Rectal smooth muscle tissue (tissue), 1 donor: ENCODE data around the gene KIR2DL1.
"Not testable (repeated sequence)": the region's sequence is repeated elsewhere in the genome, so short reads cannot be mapped to it uniquely, and the experiment has no call there.

Experiments used
- H3K27ac ChIP-seq: one replicate; pipeline ENCODE4 v1.7.0; 2013; ENCODE audit warnings: low read depth, low read length, inconsistent platforms
- H3K27me3 ChIP-seq: one replicate; pipeline ENCODE4 v1.7.0; 2013; ENCODE audit warnings: low read length; ENCODE audit not compliant: control insufficient read depth, insufficient read depth
- H3K36me3 ChIP-seq: one replicate; pipeline ENCODE4 v1.7.0; 2013; ENCODE audit warnings: low read length; ENCODE audit not compliant: control insufficient read depth, insufficient read depth
- H3K4me1 ChIP-seq: one replicate; pipeline ENCODE4 v1.7.0; 2013; ENCODE audit warnings: low read length; ENCODE audit not compliant: control insufficient read depth, insufficient read depth
- H3K4me3 ChIP-seq: one replicate; pipeline ENCODE4 v1.7.0; 2013; ENCODE audit warnings: low read length
- H3K9ac ChIP-seq: one replicate; pipeline ENCODE4 v1.7.0; 2013; ENCODE audit warnings: low read length

KIR2DL1 gene

GRCh38 chr19:54769646-54770045, at the start of gene KIR2DL1:
Gene KIR2DL1 (plus strand): TSS chr19:54769793. CDS start chr19:54769851, 58 bp downstream.
- H3K9ac ChIP-seq, H3K27ac ChIP-seq, H3K27me3 ChIP-seq, H3K36me3 ChIP-seq, H3K4me1 ChIP-seq, H3K4me3 ChIP-seq: not testable (repeated sequence)

GRCh38 chr19:54724142-54724541, 45.5 kb upstream of the KIR2DL1 start, which contains the start of gene KIR3DL3:
Gene KIR3DL3 (plus strand): TSS chr19:54724442. CDS start chr19:54724497, 55 bp downstream.
- no peaks in the 10 kb centered on the region for H3K27me3 ChIP-seq
- no peak within 1 kb of the TSS for H3K27ac ChIP-seq
- H3K9ac ChIP-seq: no peak within 1 kb of the TSS
- H3K36me3 ChIP-seq: no peaks in the 10 kb centered on the region
- H3K4me3 ChIP-seq: no peak within 1 kb of the TSS
- no peaks in the 10 kb centered on the region for H3K4me1 ChIP-seq

GRCh38 chr19:54724644-54725043, 44.9 kb upstream of the KIR2DL1 start:
- no peak overlapping the region for H3K4me3 ChIP-seq
- H3K27ac ChIP-seq: no peak overlapping the region
- no peaks in the 10 kb centered on the region for H3K27me3 ChIP-seq
- no peaks in the 10 kb centered on the region for H3K36me3 ChIP-seq
- H3K4me1 ChIP-seq: no peaks in the 10 kb centered on the region
- no peak overlapping the region for H3K9ac ChIP-seq

GRCh38 chr19:54725321-54725720, 44.3 kb upstream of the KIR2DL1 start:
- Histone ChIP-seq H3K36me3 (no peaks in the 10 kb centered on the region), H3K4me3 (no peak overlapping the region), H3K27me3 (no peaks in the 10 kb centered on the region), H3K9ac (no peak overlapping the region), H3K27ac (no peak overlapping the region), H3K4me1 (no peaks in the 10 kb centered on the region)

GRCh38 chr19:54727562-54727961, 42.0 kb upstream of the KIR2DL1 start:
- Histone ChIP-seq H3K36me3 (no peaks in the 10 kb centered on the region), H3K4me3 (no peak overlapping the region), H3K9ac (no peak overlapping the region), H3K27ac (no peak overlapping the region), H3K27me3 (no peaks in the 10 kb centered on the region), H3K4me1 (no peaks in the 10 kb centered on the region)

GRCh38 chr19:54728167-54728566, 41.4 kb upstream of the KIR2DL1 start:
- Histone ChIP-seq H3K27me3 (no peaks in the 10 kb centered on the region), H3K4me3 (no peak overlapping the region), H3K4me1 (no peaks in the 10 kb centered on the region), H3K27ac (no peak overlapping the region), H3K9ac (no peak overlapping the region), H3K36me3 (no peaks in the 10 kb centered on the region)

GRCh38 chr19:54729416-54730188, 40.0 kb upstream of the KIR2DL1 start:
- Histone ChIP-seq H3K27me3 (no peaks in the 10 kb centered on the region), H3K36me3 (no peaks in the 10 kb centered on the region), H3K27ac (no peak overlapping the region), H3K4me3 (no peak overlapping the region), H3K4me1 (no peaks in the 10 kb centered on the region), H3K9ac (no peak overlapping the region)

GRCh38 chr19:54731191-54731590, 38.4 kb upstream of the KIR2DL1 start:
- Histone ChIP-seq H3K36me3 (no peaks in the 10 kb centered on the region), H3K27ac (no peak overlapping the region), H3K4me1 (no peaks in the 10 kb centered on the region), H3K27me3 (no peaks in the 10 kb centered on the region), H3K4me3 (no peak overlapping the region), H3K9ac (no peak overlapping the region)

GRCh38 chr19:54738306-54738705, 31.3 kb upstream of the KIR2DL1 start, which contains the start of gene KIR2DL3:
Gene KIR2DL3 (plus strand): TSS chr19:54738513. CDS start chr19:54738546, 33 bp downstream.
- H3K36me3 ChIP-seq, H3K4me3 ChIP-seq, H3K9ac ChIP-seq, H3K4me1 ChIP-seq, H3K27me3 ChIP-seq, H3K27ac ChIP-seq: not testable (repeated sequence)

GRCh38 chr19:54738715-54739114, 30.9 kb upstream of the KIR2DL1 start:
- Histone ChIP-seq H3K36me3 (no peaks in the 10 kb centered on the region), H3K27me3 (no peaks in the 10 kb centered on the region), H3K4me3 (no peak overlapping the region), H3K4me1 (no peaks in the 10 kb centered on the region), H3K27ac (no peak overlapping the region), H3K9ac (no peak overlapping the region)

- Histone ChIP-seq H3K4me1 (no peaks in the 10 kb centered on the region), H3K9ac (no peak overlapping the region), H3K4me3 (no peak overlapping the region), H3K27me3 (no peaks in the 10 kb centered on the region), H3K36me3 (no peaks in the 10 kb centered on the region), H3K27ac (no peak overlapping the region)
Observed at GRCh38 chr19:54739587-54740497, 29.8 kb upstream of the KIR2DL1 start.

- not testable (repeated sequence) for H3K4me1 ChIP-seq, H3K4me3 ChIP-seq, H3K9ac ChIP-seq, H3K27ac ChIP-seq, H3K36me3 ChIP-seq, H3K27me3 ChIP-seq
Observed at GRCh38 chr19:54741950-54742349, 27.6 kb upstream of the KIR2DL1 start.
